HFF-Myc (cell line): ENCODE measurements around the gene FAM163A.

ENCODE experiments used
- DNase-seq: peaks from one replicate; pipeline ENCODE4 v3.0.0-alpha.2; 2011; ENCODE audit warnings: low read depth; ENCODE audit errors: extremely low read depth
- H3K4me3 ChIP-seq: replicated peaks from 2 replicates; pipeline ENCODE4 v1.5.1; 2011; ENCODE audit warnings: low read depth, mild to moderate bottlenecking, control low read depth, low read length
- CTCF ChIP-seq: IDR thresholded peaks from 2 replicates; pipeline ENCODE4 v1.5.1; 2012; ENCODE audit warnings: mild to moderate bottlenecking, low read depth, low read length, control low read depth; ENCODE audit errors: missing control alignments

FAM163A gene

GRCh38 chr1:179857009-179857408 lies 113.9 kb downstream of the FAM163A start:
- no peak for TF ChIP-seq CTCF
- H3K4me3 ChIP-seq, result no peak overlapping the region
- DNase-seq, result no peak

- DNase-seq, result no peak
- H3K4me3 ChIP-seq, result no peak overlapping the region
- TF ChIP-seq CTCF, result no peak
Measured at GRCh38 chr1:179860652-179861051, 117.6 kb downstream of the FAM163A start.

- no peak overlapping the region for H3K4me3 ChIP-seq
- TF ChIP-seq CTCF, result no peak
- no peak for DNase-seq
Measured at GRCh38 chr1:179865377-179865776, 122.3 kb downstream of the FAM163A start.
